Epithelial cell of alveolus of lung (primary cell): ENCODE results near the gene PCCB. TPM values are rescaled to one million over a fixed set of nuclear protein-coding genes. Genes with fewer than 3 reads are reported as not detected.

ENCODE experiments used
- total RNA-seq: library from RNA; depleted of rRNA; stranded (reverse); fragments of >200 nt; gene quantifications from 2 replicates; pipeline ENCODE4 v1.2.1, GENCODE V29; 2015

PCCB gene
- total RNA-seq, result 26.7 and 50.3 TPM in 2 replicates

GRCh38 chr3:136250059-136250902, at the start of gene PCCB:
PCCB (plus strand) TSS chr3:136250340; CDS start chr3:136250376, 36 bp downstream.

Other genes with a start within 250 kb of the PCCB start
- 11.1 and 15.5 TPM in 2 replicates for gene MSL2, start 54.0 kb upstream of the PCCB start, total RNA-seq